PC-9 (cell line): ENCODE data around the gene ADSL.

ENCODE experiments used
- CTCF ChIP-seq: fragments of 200-600 bp; sonication (generic); conservative IDR thresholded peaks from 2 replicates; pipeline ENCODE4 v1.6.1; 2017; ENCODE audit warnings: mixed run types, antibody characterized with exemption, mild to moderate bottlenecking, moderate library complexity
- EZH2 ChIP-seq: fragments of 200-600 bp; sonication (generic); IDR thresholded peaks from 2 replicates; pipeline ENCODE4 v1.8.0; 2017; ENCODE audit warnings: antibody characterized with exemption, low read depth

- TF ChIP-seq CTCF (no peak), EZH2 (no peak)
Observed at GRCh38 chr22:40391417-40391816, 45.1 kb downstream of the ADSL start.
